H1 (cell line): ENCODE results near the gene NRSN2. TPM values are rescaled to one million over a fixed set of nuclear protein-coding genes. Genes with fewer than 3 reads are reported as not detected.

Source experiments
- CTCF ChIA-PET: fragments of 300-600 bp; sonication (Branson Sonifier 250); formaldehyde crosslinking; loops from one replicate; lab custom pipeline; 2021; ENCODE audit not compliant: partially characterized antibody; lab: Charles Lee
- POLR2A ChIA-PET: fragments of 300-600 bp; sonication (Branson Sonifier 250); formaldehyde crosslinking; loops from one replicate; lab custom pipeline; 2021; ENCODE audit warnings: inconsistent platforms; ENCODE audit not compliant: partially characterized antibody; lab: Charles Lee
- DNase-seq, 2 experiments: peaks; one replicate each; pipeline versions ENCODE4 v3.0.0 to v3.0.0-alpha.2; 2010 to 2022; ENCODE audit warnings: low spot score in 2 of 2, low read depth in 1 of 2, mixed read lengths in 1 of 2
- FAIRE-seq: peaks from 2 replicates; lab custom pipeline; 2011; peaks lifted over from hg19 to GRCh38; lab: Jason Lieb, UNC
- H2AFZ ChIP-seq: 2 replicates; pipeline ENCODE4 v1.8.1; 2012; ENCODE audit warnings: low read length, inconsistent platforms
- H2AK5ac ChIP-seq: 2 replicates; pipeline ENCODE4 v1.6.1; 2013; ENCODE audit warnings: low read depth, low read length
- H2BK120ac ChIP-seq: replicated peaks from 2 replicates; pipeline ENCODE3; 2013; ENCODE audit warnings: low read depth, low read length, inconsistent platforms
- H2BK12ac ChIP-seq: 2 replicates; pipeline ENCODE4 v1.6.1; 2013; ENCODE audit warnings: low read depth, low read length
- H2BK15ac ChIP-seq: 2 replicates; pipeline ENCODE4 v1.6.1; 2013; ENCODE audit warnings: low read length
- H2BK20ac ChIP-seq: 2 replicates; pipeline ENCODE4 v1.6.1; 2013; ENCODE audit warnings: low read length
- H2BK5ac ChIP-seq: 2 replicates; pipeline ENCODE4 v1.6.1; 2013; ENCODE audit warnings: low read depth, low read length
- H3K14ac ChIP-seq: 2 replicates; pipeline ENCODE4 v1.6.1; 2013; ENCODE audit warnings: inconsistent platforms; ENCODE audit not compliant: insufficient read length
- H3K18ac ChIP-seq: 2 replicates; pipeline ENCODE4 v1.6.1; 2013; ENCODE audit warnings: low read length; ENCODE audit errors: extremely low read depth
- H3K23ac ChIP-seq: 2 replicates; pipeline ENCODE4 v1.6.1; 2013; ENCODE audit warnings: inconsistent platforms; ENCODE audit not compliant: insufficient read length
- H3K23me2 ChIP-seq: 2 replicates; pipeline ENCODE4 v1.6.1; 2013; ENCODE audit warnings: low read depth, low read length
- H3K27ac ChIP-seq: 2 replicates; pipeline ENCODE4 v1.6.1; 2011; ENCODE audit warnings: low read depth, low read length, inconsistent platforms
- H3K27me3 ChIP-seq, 4 experiments: replicated peaks in 1 of 4; 1 replicate in 1 of 4; 2 replicates in 3 of 4; pipeline versions ENCODE4 v1.6.1 to v1.8.1; 2011 to 2013; ENCODE audit warnings: low read length in 3 of 4, mild to moderate bottlenecking in 3 of 4, inconsistent platforms in 2 of 4, mixed read lengths in 2 of 4, moderate library complexity in 1 of 4; ENCODE audit not compliant: control insufficient read depth in 3 of 4, insufficient read depth in 3 of 4; ENCODE audit errors: extremely low read depth in 1 of 4
- H3K36me3 ChIP-seq, 4 experiments: 2 replicates each; pipeline versions ENCODE4 v1.6.1 to v1.8.1; 2011 to 2013; ENCODE audit warnings: mild to moderate bottlenecking in 4 of 4, low read length in 3 of 4, moderate library complexity in 2 of 4, control low read depth in 1 of 4, inconsistent platforms in 1 of 4; ENCODE audit not compliant: insufficient read depth in 4 of 4, control insufficient read depth in 2 of 4
- H3K4ac ChIP-seq: replicated peaks from 2 replicates; pipeline ENCODE3; 2013; ENCODE audit warnings: low read length, low read depth, mixed read lengths, inconsistent platforms; ENCODE audit not compliant: insufficient read length
- H3K4me1 ChIP-seq, 4 experiments: replicated peaks in 1 of 4; 1 replicate in 1 of 4; 2 replicates in 3 of 4; pipeline versions ENCODE4 v1.6.1 to v1.8.1; 2011 to 2013; ENCODE audit warnings: low read length in 3 of 4, inconsistent platforms in 2 of 4, mixed read lengths in 1 of 4; ENCODE audit not compliant: insufficient read depth in 4 of 4, control insufficient read depth in 3 of 4
- H3K4me2 ChIP-seq, 2 experiments: 2 replicates each; pipeline versions ENCODE4 v1.6.1 to v1.8.1; 2011 to 2013; ENCODE audit warnings: low read depth in 2 of 2, low read length in 2 of 2, control low read depth in 1 of 2, inconsistent platforms in 1 of 2, mild to moderate bottlenecking in 1 of 2; ENCODE audit not compliant: insufficient read depth in 1 of 2
- H3K4me3 ChIP-seq, 4 experiments: fragments of 200-600, 300-600 bp in 1 of 4; sonication (generic), shearing (Covaris generic), sonication (Bioruptor Twin) in 1 of 4; 2 replicates each; pipeline versions ENCODE4 v1.5.1 to v1.8.1; 2011 to 2016; ENCODE audit warnings: low read length in 4 of 4, low read depth in 3 of 4, control low read depth in 2 of 4, inconsistent platforms in 2 of 4, mild to moderate bottlenecking in 2 of 4, mixed read lengths in 1 of 4, moderate library complexity in 1 of 4; ENCODE audit not compliant: insufficient read depth in 2 of 4; ENCODE audit errors: extremely low read depth in 1 of 4
- H3K56ac ChIP-seq: replicated peaks from 2 replicates; pipeline ENCODE3; 2013; ENCODE audit warnings: low read depth, mild to moderate bottlenecking, mixed read lengths, low read length, inconsistent platforms; ENCODE audit not compliant: insufficient read length
- H3K79me1 ChIP-seq: 2 replicates; pipeline ENCODE4 v1.6.1; 2013; ENCODE audit warnings: low read depth, low read length, control low read depth
- H3K79me2 ChIP-seq, 2 experiments: 2 replicates each; pipeline versions ENCODE4 v1.6.1 to v1.8.1; 2012 to 2013; ENCODE audit warnings: low read length in 2 of 2, mild to moderate bottlenecking in 2 of 2, inconsistent platforms in 1 of 2; ENCODE audit not compliant: insufficient read depth in 2 of 2, control insufficient read depth in 1 of 2
- H3K9ac ChIP-seq, 4 experiments: replicated peaks in 1 of 4; 1 replicate in 1 of 4; 2 replicates in 3 of 4; pipeline versions ENCODE4 v1.6.1 to v1.8.1; 2011 to 2013; ENCODE audit warnings: low read depth in 3 of 4, low read length in 3 of 4, control low read depth in 2 of 4, mild to moderate bottlenecking in 2 of 4, moderate library complexity in 2 of 4, inconsistent platforms in 1 of 4; ENCODE audit errors: extremely low read depth in 1 of 4
- H3K9me3 ChIP-seq, 2 experiments: 2 replicates each; pipeline versions ENCODE4 v1.6.1 to v1.8.1; 2012 to 2013; ENCODE audit warnings: mild to moderate bottlenecking in 2 of 2, moderate library complexity in 2 of 2, control low read depth in 1 of 2, inconsistent platforms in 1 of 2, low read depth in 1 of 2, low read length in 1 of 2, mixed read lengths in 1 of 2; ENCODE audit not compliant: insufficient read depth in 2 of 2
- H4K20me1 ChIP-seq, 2 experiments: replicated peaks in 1 of 2; 2 replicates each; pipeline versions ENCODE3 to v1.8.1; 2011 to 2013; ENCODE audit warnings: inconsistent platforms in 2 of 2, low read length in 2 of 2, mild to moderate bottlenecking in 1 of 2; ENCODE audit not compliant: insufficient read depth in 2 of 2, control insufficient read depth in 1 of 2
- H4K5ac ChIP-seq: 2 replicates; pipeline ENCODE4 v1.6.1; 2013; ENCODE audit warnings: low read length, low read depth, mixed read lengths, inconsistent platforms; ENCODE audit not compliant: insufficient read length
- H4K8ac ChIP-seq: 2 replicates; pipeline ENCODE4 v1.8.0; 2013; ENCODE audit warnings: mild to moderate bottlenecking, moderate library complexity, low read length, inconsistent platforms; ENCODE audit not compliant: insufficient read depth; ENCODE audit errors: extremely low read depth
- H4K91ac ChIP-seq: replicated peaks from 2 replicates; pipeline ENCODE3; 2013; ENCODE audit warnings: low read length, mixed read lengths, inconsistent platforms; ENCODE audit not compliant: insufficient read length
- KDM4A ChIP-seq: IDR thresholded peaks from one replicate; pipeline ENCODE4 v1.7.1; 2012; ENCODE audit warnings: low read depth, mild to moderate bottlenecking, moderate library complexity, low read length, inconsistent platforms; ENCODE audit not compliant: severe bottlenecking
- WGBS, 2 experiments: shearing (Covaris generic) in 1 of 2; methylation state at CpG; one replicate each; pipeline versions ENCODE4 v1.1.6 to v1.1.7; 2013 to 2015; ENCODE audit warnings: low lambda C conversion rate in 2 of 2, mixed read lengths in 2 of 2, inconsistent platforms in 1 of 2, low coverage in 1 of 2, missing lambda C conversion rate in 1 of 2; ENCODE audit not compliant: insufficient replicate concordance in 2 of 2, insufficient coverage in 1 of 2, insufficient read length in 1 of 2; ENCODE audit errors: extremely low coverage in 1 of 2, missing lambda C conversion rate in 1 of 2; 5-methylcytosine and 5-hydroxymethylcytosine counted together
- polyA plus RNA-seq, 7 experiments: library from polyadenylated mRNA; depleted of rRNA in 3 of 7; stranded (reverse) in 5 of 7; unstranded in 2 of 7; fragments of >200 nt in 5 of 7; fragments of 200-250 nt in 2 of 7; gene quantifications; 1 replicate in 5 of 7; 2 replicates in 1 of 7; 4 replicates in 1 of 7; pipeline versions ENCODE4 v1.2.1 to v1.2.3, GENCODE V29; 2011 to 2013; ENCODE audit warnings: missing spikeins in 2 of 7, mixed read lengths in 2 of 7
- total RNA-seq: library from RNA; stranded (reverse); fragmentation: NEBNext Ultra II Directional; extraction: Animal tissue kit (Norgen Biotek cat#: 25700); gene quantifications from 2 replicates; pipeline ENCODE4 v1.2.1, GENCODE V29; 2021

Gene NRSN2
- total and polyA plus RNA-seq, 2 of the 8 experiments (the other 6 are each of a cell fraction or from before 2014, with no cell fraction given), result 19.4 to 33.3 TPM

DNA sequence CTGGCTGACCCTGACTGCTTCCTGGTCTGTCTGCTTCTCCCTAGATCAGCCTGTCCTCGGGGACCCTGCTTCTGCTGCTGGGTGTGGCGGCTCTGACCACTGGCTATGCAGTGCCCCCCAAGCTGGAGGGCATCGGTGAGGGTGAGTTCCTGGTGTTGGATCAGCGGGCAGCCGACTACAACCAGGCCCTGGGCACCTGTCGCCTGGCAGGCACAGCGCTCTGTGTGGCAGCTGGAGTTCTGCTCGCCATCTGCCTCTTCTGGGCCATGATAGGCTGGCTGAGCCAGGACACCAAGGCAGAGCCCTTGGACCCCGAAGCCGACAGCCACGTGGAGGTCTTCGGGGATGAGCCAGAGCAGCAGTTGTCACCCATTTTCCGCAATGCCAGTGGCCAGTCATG, 6.3 kb downstream of the NRSN2 start:
- TF ChIP-seq KDM4A, result no peak
- no peak overlapping the region for H3K4me2 ChIP-seq
- peaks cover 4% of the 10 kb centered on the region for H3K23me2 ChIP-seq
- no peak overlapping the region for H4K91ac ChIP-seq
- WGBS, 2 experiments, result 93% methylated on average over 13 of the region's 13 CpGs; no CpG with 5 or more reads in 1 of the 2 experiments
- POLR2A ChIA-PET, result interaction anchor here (0.9 to 3.0 kb wide), 11 partner anchors 10 to 124 kb away, joined by 3 to 13 read pairs (median 4); partner anchors contain the start of gene TRIB3
- no peak overlapping the region for H3K56ac ChIP-seq
- H3K27ac ChIP-seq, result no peak overlapping the region
- FAIRE-seq, result no peak
- no peaks in the 10 kb centered on the region for H3K27me3 ChIP-seq
- H2BK12ac ChIP-seq, result no peak overlapping the region
- no peak overlapping the region for H3K4ac ChIP-seq
- no peak overlapping the region for H3K4me3 ChIP-seq
- no peaks in the 10 kb centered on the region for H3K79me2 ChIP-seq
- no peaks in the 10 kb centered on the region for H3K79me1 ChIP-seq
- H3K9me3 ChIP-seq, result no peaks in the 10 kb centered on the region
- no peak overlapping the region for H2BK5ac ChIP-seq
- H2AK5ac ChIP-seq, result no peak overlapping the region
- H4K8ac ChIP-seq, result no peak overlapping the region
- no peak overlapping the region for H2BK120ac ChIP-seq
- no peak overlapping the region for H3K14ac ChIP-seq
- H3K4me1 ChIP-seq, result peaks cover 0 to 7% (median 4%) of the 10 kb centered on the region in 4 experiments; a peak in 3 of 7 replicates
- DNase-seq, result no peak
- no peak overlapping the region for H3K9ac ChIP-seq
- H2BK15ac ChIP-seq, result no peak overlapping the region
- H3K23ac ChIP-seq, result no peak overlapping the region
- no peak overlapping the region for H2AFZ ChIP-seq
- CTCF ChIA-PET, result interaction anchor here (0.6 to 4.7 kb wide), 17 partner anchors 8 to 125 kb away, joined by 3 to 52 read pairs (median 7); no protein-coding TSS in a partner anchor
- H4K5ac ChIP-seq, result no peak overlapping the region
- H3K36me3 ChIP-seq, result no peaks in the 10 kb centered on the region
- H4K20me1 ChIP-seq, result no peaks in the 10 kb centered on the region
- no peak overlapping the region for H2BK20ac ChIP-seq
- H3K18ac ChIP-seq, result no peak overlapping the region
